NCI-H128 (cell line): ENCODE measurements around the gene AQP6.
"Not testable (repeated sequence)": the region's sequence is repeated elsewhere in the genome, so short reads cannot be mapped to it uniquely, and the experiment has no call there.

ENCODE experiments used
- DNase-seq: peaks from one replicate; lab custom pipeline; 2025; ENCODE audit not compliant: unreplicated experiment; lab: John Stamatoyannopoulos, UW

Gene AQP6

DNA sequence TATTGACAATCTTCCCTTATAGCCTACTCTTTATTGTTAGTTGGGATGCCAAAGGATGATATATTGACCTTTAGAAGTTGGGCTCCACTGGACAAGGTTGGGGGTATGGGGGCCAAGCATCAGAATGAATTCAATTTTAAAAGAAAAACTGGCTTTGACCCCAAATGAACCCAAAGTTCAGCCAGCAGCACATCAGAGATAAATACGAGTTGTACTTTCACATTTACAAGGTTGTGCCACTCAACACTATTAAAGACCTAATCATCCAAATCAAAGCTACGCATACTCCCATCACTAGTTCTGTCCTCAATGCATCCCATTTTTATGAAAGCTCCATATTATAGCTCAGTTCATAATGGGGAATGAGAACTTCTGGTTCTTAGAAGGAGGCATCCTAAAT lies 16.7 kb downstream of the AQP6 start:
- DNase-seq: not testable (repeated sequence)

DNA sequence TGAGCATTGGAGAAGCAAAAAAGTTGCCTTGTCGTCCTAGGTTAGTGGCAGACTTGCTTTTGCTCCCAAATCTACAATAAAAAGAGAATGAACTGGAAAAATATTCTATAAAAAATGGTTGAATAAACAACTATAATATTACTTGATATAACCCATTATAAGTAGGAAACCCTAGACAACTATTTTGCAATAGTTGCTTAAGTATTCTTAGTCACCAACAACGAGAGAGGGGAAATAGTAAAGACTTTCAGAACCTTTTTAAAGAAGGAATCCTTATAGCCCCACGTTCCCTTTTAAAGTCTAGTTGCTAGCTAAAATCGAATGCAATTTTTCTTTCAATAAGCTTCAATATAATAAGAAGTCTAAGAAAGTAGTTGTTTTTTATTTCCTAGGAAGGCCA lies 17.5 kb downstream of the AQP6 start:
- no peak for DNase-seq

DNA sequence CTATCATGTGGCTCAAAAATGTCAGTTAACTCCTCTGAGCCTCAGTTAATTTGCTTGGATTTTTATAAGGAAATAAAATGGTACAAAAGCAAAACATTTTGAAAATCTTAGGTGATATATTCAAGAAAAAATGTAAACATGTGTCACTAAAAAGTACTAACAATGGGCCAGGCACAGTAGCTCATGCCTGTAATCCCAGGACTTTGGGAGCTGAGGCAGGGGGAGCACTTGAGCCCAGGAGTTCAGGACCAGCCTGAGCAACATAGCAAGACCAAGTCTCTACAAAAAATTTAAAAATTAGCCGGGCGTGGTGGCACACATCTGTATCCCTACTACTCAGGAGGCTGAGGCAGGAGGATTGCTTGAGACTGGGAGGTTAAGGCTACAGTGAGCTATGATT lies 25.7 kb downstream of the AQP6 start:
- no peak for DNase-seq

DNA sequence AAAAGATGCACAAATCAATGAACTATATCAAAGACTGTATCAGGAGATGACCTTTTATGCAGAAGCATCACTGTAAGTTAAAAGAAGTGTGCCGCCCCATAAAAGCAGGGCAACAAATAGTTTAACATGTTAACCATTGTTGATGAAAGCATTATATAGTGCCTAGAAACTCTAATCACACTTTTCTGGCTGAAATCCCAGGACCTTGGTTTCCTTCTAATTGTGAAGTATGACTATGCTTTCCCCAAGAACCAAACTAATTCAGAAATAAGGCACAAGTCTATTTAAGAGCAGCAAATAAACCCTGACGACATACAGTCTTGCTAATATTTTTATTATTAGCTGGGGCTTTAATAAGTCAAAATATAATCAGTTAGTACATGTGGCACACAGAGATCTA lies 30.8 kb downstream of the AQP6 start:
- DNase-seq: no peak

DNA sequence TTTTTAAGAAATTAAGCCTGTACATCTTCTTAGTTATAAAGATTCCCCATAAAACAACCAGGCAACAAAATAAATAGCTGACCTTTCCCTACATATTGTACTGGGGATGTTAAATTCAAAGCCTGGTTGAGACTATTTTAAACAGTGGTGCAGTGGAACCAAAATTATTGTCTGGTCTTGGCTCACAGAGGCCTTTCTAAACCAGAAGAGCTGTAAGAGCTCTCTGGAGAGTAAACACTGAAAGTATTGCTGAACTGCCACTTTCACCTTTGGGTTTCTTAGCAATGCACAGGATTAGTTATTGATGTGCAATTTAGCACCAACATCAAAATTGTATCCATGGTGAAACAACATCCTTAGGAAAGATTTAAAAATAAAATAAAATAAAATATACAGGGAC lies 31.9 kb downstream of the AQP6 start:
- no peak for DNase-seq

DNA sequence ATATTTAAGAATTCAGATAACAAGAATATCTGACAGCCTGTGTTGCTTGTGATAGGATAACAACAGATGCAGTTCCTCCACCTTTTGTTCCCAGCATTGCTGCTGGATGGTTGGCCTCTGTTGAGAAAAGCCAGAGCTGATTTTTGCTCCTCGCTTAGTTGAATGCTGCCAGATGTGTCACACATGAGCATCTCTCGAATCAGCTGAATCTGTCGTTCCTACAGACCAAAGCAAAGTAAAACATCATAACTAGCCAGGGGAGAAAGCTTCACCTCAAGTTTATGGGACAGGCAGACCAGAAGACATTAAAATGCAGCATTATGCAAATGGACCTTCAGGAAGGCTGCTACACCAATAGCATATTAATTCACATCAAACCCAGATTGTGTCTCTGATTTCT lies 32.4 kb downstream of the AQP6 start:
- no peak for DNase-seq

DNA sequence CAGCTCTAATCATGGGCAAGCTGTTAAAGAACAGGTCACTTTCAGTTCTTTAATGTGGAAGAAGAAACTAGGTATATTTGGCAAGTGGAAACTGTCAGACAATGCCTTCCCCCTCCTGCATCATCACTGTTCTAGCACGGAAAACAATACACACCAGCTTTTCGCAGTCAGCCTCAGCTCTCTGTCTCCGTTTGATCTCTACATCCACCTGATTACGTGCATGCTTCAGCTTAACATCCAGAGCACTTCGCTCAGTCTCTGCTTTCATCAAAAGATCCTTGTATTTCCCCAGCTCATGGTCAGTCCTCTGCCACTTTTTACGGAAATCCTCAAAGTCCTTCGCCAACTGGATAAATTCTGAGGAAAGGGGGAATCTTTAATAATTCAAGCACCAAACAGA lies 33.5 kb downstream of the AQP6 start:
- no peak for DNase-seq

DNA sequence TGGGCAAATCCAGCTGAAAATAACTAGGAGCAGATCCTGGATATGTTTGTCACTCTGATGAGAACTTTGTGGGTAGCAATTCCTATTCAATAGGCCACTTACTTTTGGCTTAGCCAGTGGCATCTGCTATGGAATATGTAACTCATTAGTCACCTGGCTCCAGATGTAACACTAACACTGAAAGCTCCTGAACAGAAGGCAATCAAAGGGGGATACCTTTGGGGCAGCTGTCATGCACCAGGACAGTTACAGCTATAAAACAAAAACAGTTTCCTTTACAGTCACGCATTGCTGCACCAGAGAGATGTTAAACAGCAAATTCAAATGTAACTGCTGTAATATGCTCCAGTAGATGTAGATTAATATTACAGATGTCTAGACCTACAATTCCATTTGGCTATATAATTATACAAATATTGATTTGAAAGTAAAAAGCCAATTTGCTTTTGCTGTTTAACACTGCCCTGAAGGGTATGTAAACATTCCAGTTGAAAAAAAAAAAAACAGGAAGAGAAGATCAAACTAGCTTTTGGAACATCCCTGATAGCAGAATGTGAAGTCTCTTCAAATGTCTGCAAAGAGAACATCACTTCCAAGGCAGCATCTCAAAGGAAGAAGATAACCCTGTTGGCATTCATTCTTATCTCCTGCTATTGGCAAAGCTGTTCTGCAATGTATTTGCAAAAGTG lies 34.2 kb downstream of the AQP6 start:
- no peak for DNase-seq

DNA sequence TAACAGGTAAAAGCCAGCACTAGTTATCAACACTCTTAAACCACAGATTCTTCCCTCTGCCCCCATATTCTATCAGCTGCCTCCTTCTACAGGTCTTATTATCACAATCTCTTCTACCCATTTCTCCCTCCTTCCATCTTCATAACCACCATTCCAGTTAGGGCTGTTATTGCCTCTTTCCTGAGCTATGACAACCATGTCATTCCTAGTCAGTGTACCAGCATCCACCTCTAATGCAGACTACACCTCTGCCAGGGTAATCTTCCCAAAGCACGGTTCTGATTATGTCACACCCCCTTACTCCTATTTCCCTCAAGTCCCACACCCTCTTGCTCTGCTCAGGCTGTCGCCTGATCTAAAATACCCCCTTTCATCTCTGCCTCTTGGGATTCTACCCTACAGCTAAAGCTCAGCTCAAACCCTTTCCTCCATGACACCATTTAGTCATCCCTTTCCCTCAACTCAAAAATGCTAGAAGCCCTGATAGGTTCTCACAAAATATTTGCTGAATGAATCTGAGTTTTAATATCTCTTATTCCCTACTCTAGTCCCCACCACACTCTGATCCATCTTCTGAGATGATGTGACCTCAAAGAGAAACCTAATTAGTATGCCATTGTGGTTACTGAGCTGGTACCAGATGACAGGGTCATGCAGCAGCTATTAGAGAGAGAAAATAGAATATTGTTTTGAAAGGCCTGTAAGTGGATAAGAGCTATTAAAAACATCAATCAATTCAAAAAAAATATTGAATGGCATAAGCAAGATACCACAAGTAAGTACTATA lies 40.8 kb downstream of the AQP6 start:
- no peak for DNase-seq

DNA sequence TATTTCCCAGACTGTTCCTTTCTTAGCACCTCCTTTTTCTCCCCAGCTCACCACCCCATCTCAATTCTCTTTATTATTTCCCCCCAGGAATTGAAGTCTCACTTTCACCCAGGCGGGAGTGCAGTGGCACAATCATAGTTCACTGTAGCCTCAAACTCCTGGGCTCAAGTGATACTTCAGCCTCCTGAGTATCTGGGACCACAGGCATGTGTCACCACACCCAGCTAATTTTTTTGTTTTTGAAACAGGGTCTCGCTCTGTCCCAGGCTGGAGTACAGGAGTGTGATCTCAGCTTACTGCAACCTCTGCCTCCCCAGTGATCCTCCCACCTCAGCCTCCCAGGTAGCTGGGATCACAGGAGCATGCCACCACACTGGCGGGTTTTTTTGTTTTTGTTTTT lies 41.6 kb downstream of the AQP6 start:
- DNase-seq: no peak

DNA sequence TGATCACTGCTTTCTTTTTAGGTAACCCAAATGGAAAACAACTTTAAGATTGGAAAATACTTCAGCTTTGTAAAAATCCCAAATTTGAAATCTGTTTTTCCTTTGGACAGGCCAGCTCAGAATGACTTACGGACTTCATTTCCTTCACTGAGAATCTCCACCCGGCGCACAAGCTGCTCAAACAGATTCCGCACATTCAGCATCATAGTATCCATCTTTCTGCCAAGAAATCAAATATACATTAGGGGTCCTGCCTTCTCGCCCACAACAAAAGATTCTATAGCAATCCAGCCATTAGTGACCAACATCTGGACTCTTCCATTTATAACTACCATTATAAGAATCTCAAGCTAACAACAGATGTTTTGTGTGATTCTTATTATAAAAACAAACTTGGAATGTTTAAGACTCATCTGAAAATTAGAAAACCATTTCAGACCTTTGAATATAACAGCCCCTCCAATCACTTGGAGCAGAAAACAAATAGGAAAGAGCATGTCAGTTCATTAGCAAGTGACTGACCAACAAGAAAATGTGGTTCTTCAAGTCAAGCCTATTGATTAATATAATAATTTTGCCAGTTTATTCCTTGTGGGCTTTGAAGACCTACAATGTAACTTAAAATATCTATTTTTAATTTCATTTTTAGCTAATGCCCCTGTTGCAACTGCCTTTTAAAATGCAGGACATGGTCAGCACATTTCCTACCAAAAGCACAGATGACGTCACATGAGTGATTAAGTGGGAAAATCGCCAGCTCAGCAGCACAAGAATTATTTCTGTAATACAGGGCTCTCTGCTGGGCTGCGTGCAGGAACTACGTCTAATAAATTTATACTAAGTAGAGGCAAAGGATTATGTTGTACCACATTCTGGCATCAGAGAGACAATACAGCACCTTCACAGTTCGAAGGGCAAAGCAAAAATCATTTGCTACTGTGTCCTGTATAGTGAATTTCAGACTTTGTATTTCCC lies 44.0 kb downstream of the AQP6 start:
- DNase-seq: no peak

DNA sequence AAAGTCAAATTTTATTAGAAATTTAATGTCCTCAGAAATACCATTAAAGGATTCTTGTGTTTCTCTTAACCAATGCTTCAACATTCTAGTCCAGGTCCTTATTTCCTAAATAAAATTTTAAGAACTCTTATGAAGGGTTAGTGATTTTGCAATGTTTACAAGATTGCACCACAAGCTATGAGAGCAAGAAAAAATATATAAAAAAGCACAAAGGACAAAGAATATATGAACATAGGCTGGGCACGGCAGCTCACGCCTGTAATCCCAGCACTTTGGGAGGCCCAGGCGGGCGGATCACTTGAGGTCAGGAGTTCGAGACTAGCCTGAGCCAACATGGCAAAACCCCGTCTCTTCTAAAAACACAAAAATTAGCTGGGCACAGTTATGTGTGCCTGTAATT lies 44.9 kb downstream of the AQP6 start:
- no peak for DNase-seq

DNA sequence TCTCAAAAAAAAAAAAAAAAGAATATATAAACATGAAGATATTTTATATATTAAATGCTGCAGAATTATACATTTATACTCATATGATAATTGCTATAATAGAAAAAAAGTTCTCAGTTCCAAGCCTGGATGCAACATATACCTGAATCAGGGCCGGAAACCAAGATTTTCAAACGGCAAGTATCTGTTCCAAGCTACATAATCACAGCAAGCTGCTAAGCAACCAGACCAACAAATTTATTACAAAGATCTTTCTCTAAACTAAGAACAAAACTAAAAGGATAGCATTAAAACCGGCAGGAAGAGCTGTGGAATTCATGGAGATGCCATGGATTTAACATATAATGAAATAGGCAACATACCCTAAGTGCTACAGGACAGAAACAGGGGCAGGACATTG lies 45.4 kb downstream of the AQP6 start:
- DNase-seq: no peak

DNA sequence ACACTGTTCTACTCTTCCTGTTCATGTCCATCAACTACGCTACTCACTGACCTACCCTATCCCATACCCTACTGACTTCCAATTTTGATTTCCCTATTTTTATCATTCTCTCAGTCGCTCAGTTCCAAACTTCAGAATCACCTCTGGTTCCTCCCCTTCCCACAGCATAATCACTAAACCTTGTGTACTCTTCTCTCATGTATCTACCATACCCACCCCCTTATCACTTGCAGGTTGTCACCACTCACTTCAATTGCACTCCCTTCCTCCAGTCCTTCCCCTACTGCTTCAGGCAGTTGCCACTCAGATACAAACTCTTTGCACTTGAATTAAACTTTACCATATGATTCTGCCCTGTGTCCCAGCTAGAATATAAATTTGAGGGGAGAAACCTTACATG lies 46.2 kb downstream of the AQP6 start:
- DNase-seq: no peak

DNA sequence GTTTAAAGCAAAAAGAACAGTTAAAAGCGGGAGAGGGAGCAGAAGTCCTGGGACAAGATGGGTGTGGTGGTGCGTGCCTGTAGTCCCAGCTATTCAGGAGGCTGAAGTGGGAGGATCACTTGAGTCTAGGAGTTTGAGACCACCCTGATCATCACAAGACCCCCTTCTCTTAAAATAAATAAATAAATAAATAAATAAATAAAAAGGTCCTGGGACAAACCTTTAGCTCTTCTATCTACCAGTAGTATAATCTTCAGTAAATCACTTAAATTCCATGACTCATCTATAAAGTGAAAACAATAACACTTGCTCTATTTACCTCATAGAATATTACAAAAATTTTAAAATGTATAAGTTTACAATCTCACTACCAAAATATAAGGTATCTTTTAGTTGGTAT lies 46.8 kb downstream of the AQP6 start:
- DNase-seq: no peak

DNA sequence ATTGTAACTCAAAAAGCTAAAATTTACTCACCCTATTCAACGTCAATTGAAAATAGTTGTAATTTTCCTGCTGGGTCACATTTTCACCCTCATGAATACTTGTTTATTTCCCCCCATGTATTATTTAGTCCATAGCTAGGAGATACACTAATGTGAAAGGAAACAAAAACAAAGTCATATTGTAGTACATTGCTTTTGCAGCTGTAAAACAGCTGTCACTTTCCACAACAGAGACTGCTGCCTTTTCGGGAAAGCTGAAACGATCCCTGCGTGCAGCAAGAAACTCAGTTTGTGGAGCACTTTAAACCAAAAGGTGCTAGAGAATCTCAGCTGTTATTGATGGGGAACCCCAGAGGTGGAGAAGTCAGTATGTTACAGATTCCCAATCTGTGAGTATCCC lies 48.3 kb downstream of the AQP6 start:
- no peak for DNase-seq

DNA sequence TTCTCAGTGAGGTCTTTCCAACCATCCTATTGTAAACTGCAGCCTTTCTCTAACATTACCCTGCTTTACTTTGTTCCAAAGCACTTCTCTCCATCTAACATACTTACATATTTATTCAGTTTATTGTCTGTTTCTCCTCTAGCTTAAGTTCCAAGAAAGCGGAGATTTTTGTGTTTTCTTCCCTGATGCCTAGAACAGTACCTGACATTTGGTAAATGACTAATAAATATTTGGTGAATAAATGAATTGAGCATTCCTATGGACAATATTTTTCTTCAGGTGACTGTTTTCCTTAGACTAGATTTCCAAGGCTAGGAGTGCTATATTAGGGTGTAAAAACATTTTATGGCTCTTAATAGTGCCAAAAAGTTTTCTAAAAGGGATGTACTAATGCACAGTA lies 50.2 kb downstream of the AQP6 start:
- DNase-seq: no peak

DNA sequence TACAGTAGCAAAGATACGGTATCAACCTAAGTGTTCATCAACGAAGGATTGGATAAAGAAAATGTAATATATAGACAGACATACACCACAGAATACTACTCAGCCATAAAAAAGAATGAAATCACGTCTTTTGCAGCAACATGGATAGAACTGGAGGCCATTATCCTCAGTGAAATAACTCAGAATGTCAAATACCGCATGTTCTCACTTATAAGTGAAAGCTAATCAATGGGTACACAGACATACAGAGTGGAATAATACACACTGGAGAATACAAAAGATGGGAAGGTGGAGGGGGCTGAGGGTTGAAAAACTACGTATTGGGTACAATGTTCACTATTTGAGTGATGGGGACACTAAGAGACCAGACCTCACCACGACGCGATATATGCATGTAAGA lies 51.5 kb downstream of the AQP6 start:
- no peak for DNase-seq

DNA sequence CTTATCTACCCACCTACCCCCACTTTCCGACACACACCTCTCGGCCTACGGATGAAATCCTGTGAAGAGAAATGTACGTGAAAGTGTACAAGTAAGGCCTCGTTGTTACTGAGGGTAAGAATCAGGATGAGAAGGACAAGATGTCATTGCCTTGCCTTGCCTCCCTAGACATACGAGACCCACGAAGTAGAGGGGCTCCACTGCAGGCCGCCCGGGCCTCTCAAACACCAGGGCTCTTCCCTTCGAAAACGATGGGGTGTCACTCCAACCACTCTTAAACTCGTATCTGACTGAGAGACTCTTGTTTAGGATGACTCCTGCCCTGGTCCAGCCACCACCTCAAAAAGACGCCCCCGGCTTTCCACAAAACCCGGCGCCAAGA lies 52.0 kb downstream of the AQP6 start:
- no peak for DNase-seq

DNA sequence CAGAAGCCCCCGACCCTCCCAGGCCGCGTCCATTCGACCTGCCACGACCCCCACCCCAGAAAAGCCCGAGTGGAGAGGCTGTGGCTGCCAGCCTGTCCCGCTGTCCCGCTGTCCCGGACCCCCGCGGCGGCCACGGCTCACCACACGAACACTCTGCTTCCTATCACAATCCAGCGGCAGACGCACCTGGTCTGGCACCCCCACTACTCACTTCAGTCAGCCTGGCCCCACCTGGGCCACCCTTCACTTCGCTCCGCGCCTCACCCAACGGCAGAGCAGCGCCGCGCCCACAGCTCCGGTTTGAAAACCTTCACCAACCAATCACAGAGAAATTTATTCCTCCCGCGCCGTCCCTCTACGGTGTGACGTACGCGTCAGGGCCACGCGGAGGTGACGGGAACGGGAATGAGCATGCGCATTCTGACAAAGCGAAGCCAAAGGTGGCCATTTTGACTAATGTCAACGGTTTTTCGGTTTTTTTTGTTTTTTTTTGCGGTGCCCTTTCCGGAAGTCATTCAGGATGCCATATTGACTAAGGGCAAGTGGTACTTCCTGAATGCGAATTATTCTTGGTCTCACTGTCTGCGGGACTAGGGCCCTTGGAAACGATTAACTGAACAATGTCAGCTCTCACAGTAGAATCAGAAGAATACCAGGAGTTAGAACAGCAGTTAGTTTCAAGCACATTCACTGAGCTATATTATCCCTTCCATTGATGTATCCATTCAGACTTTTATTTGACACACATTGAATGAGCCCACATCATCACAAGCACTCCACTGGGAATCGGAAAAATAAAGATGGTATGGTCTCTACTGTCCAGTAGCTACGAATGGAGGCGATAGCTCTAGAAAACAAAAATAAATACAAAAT lies 52.7 kb downstream of the AQP6 start, which contains the start of gene RACGAP1:
RACGAP1 (minus strand) TSS at position 308 of the 873 bp plus-strand sequence. CDS start 8,779 bp downstream, outside the sequence.
- DNase-seq: peak; percentile 100

DNA sequence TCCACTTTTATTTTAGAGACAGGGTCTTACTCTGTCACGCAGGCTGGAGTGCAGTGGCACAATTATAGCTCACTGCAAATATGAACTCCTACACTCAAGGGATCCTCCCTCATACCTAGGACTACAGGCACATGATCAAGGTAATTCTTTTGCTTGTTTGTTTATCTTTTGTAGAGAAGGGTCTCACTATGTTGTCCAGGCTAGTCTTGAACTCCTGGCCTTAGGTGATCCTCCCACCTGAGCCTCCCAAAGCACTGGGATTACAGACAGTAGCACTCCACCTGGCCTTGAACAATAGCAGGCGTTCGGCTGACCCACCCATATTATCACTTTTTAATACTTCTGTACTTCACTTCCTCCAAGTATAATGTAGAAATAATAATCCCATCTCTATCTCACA lies 53.9 kb downstream of the AQP6 start:
- DNase-seq: no peak
